ENCODE results near the gene EEF2K.
"Not testable (repeated sequence)": the region's sequence is repeated elsewhere in the genome, so short reads cannot be mapped to it uniquely, and the experiment has no call there.

The EEF2K gene

GRCh38 chr16:22214889-22215288 is 8.8 kb downstream of the EEF2K start:
- ATAC-seq: no peak
- no peak for TF ChIP-seq PATZ1 (CRISPR knock-in tag; IDR thresholded peaks at IDR 0.05; ENCODE audit: borderline replicate concordance)
- TF ChIP-seq ISL1 (CRISPR knock-in tag; IDR thresholded peaks at IDR 0.05): no peak
- TF ChIP-seq TCF4 (CRISPR knock-in tag; IDR thresholded peaks at IDR 0.05; ENCODE audit: borderline replicate concordance): no peak
- TF ChIP-seq ZFP30 (CRISPR knock-in tag; IDR thresholded peaks at IDR 0.05): no peak
- TF ChIP-seq ZNF8 (CRISPR knock-in tag; IDR thresholded peaks at IDR 0.05): no peak
- TF ChIP-seq CSDC2 (CRISPR knock-in tag; IDR thresholded peaks at IDR 0.05): no peak
- TF ChIP-seq BACH2 (CRISPR knock-in tag; IDR thresholded peaks at IDR 0.05; ENCODE audit: borderline replicate concordance): no peak
- TF ChIP-seq RARB (CRISPR knock-in tag; IDR thresholded peaks at IDR 0.05): no peak
- no peak for TF ChIP-seq ARNTL (CRISPR knock-in tag; IDR thresholded peaks at IDR 0.05; ENCODE audit: borderline replicate concordance, low read depth)
- TF ChIP-seq CSRNP3 (CRISPR knock-in tag; IDR thresholded peaks at IDR 0.05): no peak
- no peak for TF ChIP-seq SNAI2 (CRISPR knock-in tag; IDR thresholded peaks at IDR 0.05)
- no peak for TF ChIP-seq GLIS3 (CRISPR knock-in tag; IDR thresholded peaks at IDR 0.05)
- TF ChIP-seq ZFP3 (CRISPR knock-in tag; IDR thresholded peaks at IDR 0.05): no peak

- TF ChIP-seq CSDC2 (CRISPR knock-in tag; IDR thresholded peaks at IDR 0.05) (no peak), TOX (CRISPR knock-in tag; IDR thresholded peaks at IDR 0.05; ENCODE audit: borderline replicate concordance) (no peak), ZNF70 (CRISPR knock-in tag; IDR thresholded peaks at IDR 0.05) (no peak), CSRNP3 (CRISPR knock-in tag; IDR thresholded peaks at IDR 0.05) (no peak), POU6F1 (CRISPR knock-in tag; IDR thresholded peaks at IDR 0.05; ENCODE audit: borderline replicate concordance, low read depth) (no peak)
- ATAC-seq: no peak
Observed at GRCh38 chr16:22216191-22216831, 10.2 kb downstream of the EEF2K start.

- not testable (repeated sequence) for ATAC-seq
Observed at GRCh38 chr16:22216832-22217225, 10.8 kb downstream of the EEF2K start.

DNA sequence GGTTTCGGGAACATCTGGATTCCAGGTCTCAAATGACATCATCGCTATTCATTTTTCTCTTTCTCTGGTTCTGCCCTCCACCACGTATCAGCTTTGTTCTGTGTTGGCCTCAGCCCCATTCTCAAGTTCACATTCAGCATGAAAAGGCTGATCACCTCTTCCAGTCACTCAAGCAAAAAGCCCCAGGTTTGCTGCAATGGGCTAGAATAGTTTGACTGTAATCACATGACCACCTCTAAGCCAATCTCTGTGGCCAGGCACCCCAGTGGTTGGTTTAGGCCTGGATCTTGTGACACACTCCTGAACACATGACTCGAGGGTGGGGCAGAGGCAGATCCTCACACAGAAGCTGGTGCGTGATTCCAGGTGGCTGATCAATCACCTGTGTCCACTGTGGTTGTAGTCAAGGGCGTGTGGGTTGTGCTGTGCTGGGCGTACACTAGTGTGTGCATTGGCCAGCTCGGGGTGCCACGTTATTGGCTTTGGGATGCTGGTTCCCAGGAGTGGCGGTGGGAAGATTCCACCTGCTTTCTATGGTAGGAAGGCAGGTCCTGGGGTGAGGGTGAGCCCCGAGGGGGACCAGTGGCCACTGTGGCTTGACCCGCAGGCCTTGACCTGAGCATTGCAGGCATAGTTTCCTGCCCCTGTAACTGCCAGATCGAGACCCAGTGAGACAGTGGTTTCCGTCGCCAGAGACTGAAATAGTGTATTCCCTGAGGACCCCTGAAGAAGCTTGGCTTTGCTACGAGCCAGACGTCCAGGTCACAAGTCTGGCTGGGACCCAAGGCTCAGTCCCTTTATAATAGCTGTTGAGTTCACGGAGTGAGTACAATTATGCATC is 12.0 kb downstream of the EEF2K start:
- ATAC-seq: no peak
- TF ChIP-seq TCF4 (CRISPR knock-in tag; IDR thresholded peaks at IDR 0.05; ENCODE audit: borderline replicate concordance) (no peak), ZC3H10 (CRISPR knock-in tag; IDR thresholded peaks at IDR 0.05) (no peak), ESRRG (CRISPR knock-in tag; IDR thresholded peaks at IDR 0.05) (no peak), SNAI2 (CRISPR knock-in tag; IDR thresholded peaks at IDR 0.05) (no peak), RARB (CRISPR knock-in tag; IDR thresholded peaks at IDR 0.05) (no peak), CREB5 (CRISPR knock-in tag; IDR thresholded peaks at IDR 0.05; ENCODE audit: low read depth) (no peak)

All from SK-N-SH treated with all-trans-retinoic acid at 6 μM for 48 hours (cell line).